ENCODE results near the gene CCDC71.

DNA sequence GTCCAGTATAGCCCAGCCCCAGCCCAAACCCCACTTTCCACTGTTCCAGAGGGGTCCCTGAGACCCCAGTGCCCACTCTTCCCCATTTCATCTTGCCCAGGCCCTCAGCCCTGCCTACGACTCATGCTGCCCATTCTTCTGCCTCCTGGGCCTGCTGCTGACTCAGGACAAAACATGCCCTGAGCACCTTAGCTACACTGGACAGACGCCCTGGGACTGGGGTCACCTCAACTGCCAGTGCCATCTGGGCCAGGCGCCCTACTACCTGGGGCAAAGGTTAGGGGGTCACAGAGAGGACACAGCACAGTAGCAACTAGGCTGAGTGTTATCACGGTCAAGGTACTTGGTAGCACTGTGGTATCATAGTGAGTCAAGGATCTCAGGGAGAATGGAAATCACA lies 30.6 kb downstream of the CCDC71 start:
- TF ChIP-seq POLR2AphosphoS5 (IDR thresholded peaks at IDR 0.05) = no peak
- no peak for TF ChIP-seq CTCF (IDR thresholded peaks at IDR 0.05)
